NB4 (cell line): ENCODE data around the gene LDLRAD1.

Source experiments
- DNase-seq: peaks from one replicate; pipeline ENCODE4 v3.0.0; 2010; ENCODE audit warnings: low read depth
- H3K4me3 ChIP-seq: one replicate; pipeline ENCODE4 v1.5.1; 2011; ENCODE audit warnings: mild to moderate bottlenecking, low read depth, low read length, moderate library complexity
- CTCF ChIP-seq: IDR thresholded peaks from one replicate; pipeline ENCODE4 v1.5.1; 2012; ENCODE audit warnings: low read depth, low read length
- MAX ChIP-seq: IDR thresholded peaks from 2 replicates; pipeline ENCODE4 v1.6.1; 2011; ENCODE audit warnings: low read depth, low read length
- MYC ChIP-seq: IDR thresholded peaks from 2 replicates; pipeline ENCODE4 v1.6.1; 2011; ENCODE audit warnings: low read depth, low read length
- POLR2A ChIP-seq: IDR thresholded peaks from 2 replicates; pipeline ENCODE4 v1.6.1; 2011; ENCODE audit warnings: mild to moderate bottlenecking; ENCODE audit not compliant: insufficient read length; ENCODE audit errors: extremely low read depth

Gene LDLRAD1

GRCh38 chr1:54012008-54012325 lies 6.0 kb downstream of the LDLRAD1 start:
- TF ChIP-seq MAX (no peak), POLR2A (no peak), CTCF (no peak), MYC (no peak)
- no peak for DNase-seq
- no peak overlapping the region for H3K4me3 ChIP-seq

GRCh38 chr1:54011316-54012007 lies 6.5 kb downstream of the LDLRAD1 start:
- no peak for TF ChIP-seq POLR2A
- TF ChIP-seq MAX: no peak
- TF ChIP-seq MYC: no peak
- TF ChIP-seq CTCF: no peak
- no peak for DNase-seq
- H3K4me3 ChIP-seq: no peak overlapping the region

GRCh38 chr1:54010415-54011117 lies 7.4 kb downstream of the LDLRAD1 start:
- DNase-seq: no peak
- H3K4me3 ChIP-seq: no peak overlapping the region
- TF ChIP-seq CTCF (no peak), POLR2A (no peak), MAX (no peak), MYC (no peak)

- no peak overlapping the region for H3K4me3 ChIP-seq
- DNase-seq: no peak
- TF ChIP-seq POLR2A: no peak
- no peak for TF ChIP-seq MYC
- TF ChIP-seq MAX: no peak
- no peak for TF ChIP-seq CTCF
Measured at GRCh38 chr1:54009406-54009805, 8.6 kb downstream of the LDLRAD1 start.

GRCh38 chr1:54008876-54009275 lies 9.1 kb downstream of the LDLRAD1 start:
- H3K4me3 ChIP-seq: no peak overlapping the region
- TF ChIP-seq MYC: no peak
- TF ChIP-seq MAX: no peak
- TF ChIP-seq POLR2A: no peak
- no peak for TF ChIP-seq CTCF
- DNase-seq: no peak

GRCh38 chr1:54007613-54008012 lies 10.4 kb downstream of the LDLRAD1 start:
- TF ChIP-seq POLR2A (no peak), MAX (no peak), CTCF (no peak), MYC (no peak)
- H3K4me3 ChIP-seq: no peak overlapping the region
- DNase-seq: no peak
